LNCAP (cell line): ENCODE data around the gene SRP9.

Experiments
- CTCF ChIP-seq: fragments of 450-650 bp; IDR thresholded peaks from 2 replicates; pipeline ENCODE4 v1.5.1; 2017; ENCODE audit warnings: mild to moderate bottlenecking

The SRP9 gene

GRCh38 chr1:225749706-225750105, 27.9 kb upstream of the SRP9 start:
- no peak for TF ChIP-seq CTCF

GRCh38 chr1:225750420-225750819, 27.2 kb upstream of the SRP9 start:
- no peak for TF ChIP-seq CTCF

- TF ChIP-seq CTCF = no peak
Measured at GRCh38 chr1:225750875-225751824, 26.5 kb upstream of the SRP9 start.

- no peak for TF ChIP-seq CTCF
Measured at GRCh38 chr1:225752245-225752644, 25.4 kb upstream of the SRP9 start.

GRCh38 chr1:225754940-225755641, 22.5 kb upstream of the SRP9 start:
- no peak for TF ChIP-seq CTCF

GRCh38 chr1:225755671-225756319, 21.8 kb upstream of the SRP9 start:
- no peak for TF ChIP-seq CTCF

- no peak for TF ChIP-seq CTCF
Measured at GRCh38 chr1:225757927-225758656, 19.5 kb upstream of the SRP9 start.
